ENCODE data around the gene COLGALT1.
A peak's percentile ranks its signal among the peaks of the same experiment; 100 is the strongest.

Gene COLGALT1

DNA sequence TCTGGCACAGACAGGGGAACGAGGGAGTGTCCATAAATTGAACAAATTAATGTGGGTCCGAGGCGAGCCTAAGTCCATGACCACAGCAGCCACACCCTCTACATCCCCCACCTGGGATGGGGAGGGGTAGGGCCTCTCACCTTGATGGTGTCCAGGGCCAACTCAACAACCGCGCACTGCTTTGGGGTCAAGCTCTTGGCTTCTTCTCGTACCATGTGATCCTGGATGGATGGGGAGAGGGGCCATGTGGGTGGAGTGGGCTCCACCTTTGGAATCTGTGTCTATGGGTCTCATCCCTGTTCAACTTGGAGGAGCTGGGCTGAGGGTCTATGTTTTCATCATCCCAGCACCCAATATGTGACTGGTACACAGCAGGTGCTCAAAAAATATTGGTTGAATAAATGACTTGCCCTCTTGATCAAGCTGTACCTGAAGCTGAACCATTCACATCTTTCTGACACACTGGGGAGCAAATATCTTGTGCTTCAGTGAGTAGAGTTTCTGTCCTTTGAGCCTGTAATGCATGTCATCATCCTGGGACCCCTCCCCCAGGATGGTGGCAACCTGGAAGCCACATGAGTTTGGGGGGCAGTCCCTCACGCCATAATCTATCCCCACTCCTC is 62.9 kb downstream of the COLGALT1 start:
- H3K14ac ChIP-seq (ENCODE audit: low read length): no peak overlapping the region
- H2BK15ac ChIP-seq (ENCODE audit: low read length): no peak overlapping the region
- peaks cover 0 to 8% of the 10 kb centered on the region in 2 donors for H3K4me1 ChIP-seq (ENCODE audit: control insufficient read depth in 2 of 2, insufficient read depth in 1 of 2, low read depth in 1 of 2, low read length in 2 of 2)
- peaks cover 0 to 17% of the 10 kb centered on the region in 2 donors for H3K9me3 ChIP-seq (replicated peaks in 1 of 2; ENCODE audit: control insufficient read depth in 2 of 2, insufficient read depth in 1 of 2, low read depth in 1 of 2, low read length in 2 of 2)
- H4K91ac ChIP-seq (ENCODE audit: low read depth, low read length, poor library complexity): no peak overlapping the region
- H2AFZ ChIP-seq (ENCODE audit: low read length): no peak overlapping the region
- no peaks in the 10 kb centered on the region for H3K79me1 ChIP-seq (ENCODE audit: low read depth, low read length)
- no peak overlapping the region for H3K4me2 ChIP-seq (ENCODE audit: insufficient read depth, low read length, poor library complexity, severe bottlenecking)
- H3K4me3 ChIP-seq (ENCODE audit: low read length in 2 of 2): no peak overlapping the region
- H3K23ac ChIP-seq (ENCODE audit: low read depth, low read length, poor library complexity): no peak overlapping the region
- H2BK5ac ChIP-seq (ENCODE audit: low read length): no peak overlapping the region
- H3K4ac ChIP-seq (ENCODE audit: low read length): no peak overlapping the region
- WGBS, 2 donors (ENCODE audit: extremely low coverage in 2 of 2, insufficient read length in 2 of 2, insufficient replicate concordance in 1 of 2): no CpG with 5 or more reads among the region's 7 CpGs
- no peak overlapping the region for H2BK12ac ChIP-seq (ENCODE audit: low read length)
- no peak overlapping the region for H3K27ac ChIP-seq (replicated peaks; ENCODE audit: low read length)
- peaks cover 0 to 7% of the 10 kb centered on the region in 2 donors for H3K36me3 ChIP-seq (replicated peaks in 1 of 2; ENCODE audit: control insufficient read depth in 2 of 2, insufficient read depth in 2 of 2, low read length in 2 of 2)
- H2AK5ac ChIP-seq (ENCODE audit: low read depth, low read length): peak overlapping the region; percentile 70
- no peak overlapping the region for H2BK120ac ChIP-seq (ENCODE audit: low read depth, low read length)
- DNase-seq (ENCODE audit: low spot score): no peak
- H3K9ac ChIP-seq (ENCODE audit: low read depth, low read length, poor library complexity): no peak overlapping the region
- no peak overlapping the region for H4K8ac ChIP-seq (ENCODE audit: low read depth, low read length)
- no peaks in the 10 kb centered on the region for H3K27me3 ChIP-seq (ENCODE audit: control insufficient read depth in 3 of 3, insufficient read depth in 3 of 3, low read depth in 1 of 3, low read length in 3 of 3)
- H3K18ac ChIP-seq (ENCODE audit: low read length): no peak overlapping the region

DNA sequence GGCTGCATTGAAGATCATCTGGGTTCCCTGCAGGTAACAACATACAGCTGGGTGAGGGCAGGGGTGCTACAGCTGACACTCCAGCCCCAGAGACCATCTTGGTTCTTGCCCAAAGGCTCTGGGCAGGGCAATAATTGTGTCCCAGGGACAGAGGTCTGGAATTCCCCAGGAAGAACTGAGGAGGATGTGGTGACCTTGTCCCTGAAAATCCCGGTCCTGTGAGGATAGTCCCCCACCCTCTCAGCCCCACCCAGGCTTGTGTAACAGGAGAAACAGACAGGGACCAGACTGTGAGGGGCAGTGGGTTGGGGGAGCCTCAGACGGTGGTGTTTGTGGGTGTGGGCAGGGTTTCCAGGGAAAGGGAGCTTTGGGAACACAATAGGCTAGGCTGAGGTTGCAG is 63.5 kb downstream of the COLGALT1 start:
- Histone ChIP-seq H4K91ac (ENCODE audit: low read depth, low read length, poor library complexity) (no peak overlapping the region), H3K4me2 (ENCODE audit: insufficient read depth, low read length, poor library complexity, severe bottlenecking) (no peak overlapping the region), H3K27ac (replicated peaks; ENCODE audit: low read length) (no peak overlapping the region), H3K9me3 (replicated peaks in 1 of 2; ENCODE audit: control insufficient read depth in 2 of 2, insufficient read depth in 1 of 2, low read depth in 1 of 2, low read length in 2 of 2) (peaks cover 0 to 17% of the 10 kb centered on the region in 2 donors), H2BK5ac (ENCODE audit: low read length) (no peak overlapping the region), H3K14ac (ENCODE audit: low read length) (no peak overlapping the region), H3K79me1 (ENCODE audit: low read depth, low read length) (no peaks in the 10 kb centered on the region), H2BK12ac (ENCODE audit: low read length) (no peak overlapping the region), H3K9ac (ENCODE audit: low read depth, low read length, poor library complexity) (no peak overlapping the region), H2AK5ac (ENCODE audit: low read depth, low read length) (no peak overlapping the region), H3K36me3 (replicated peaks in 1 of 2; ENCODE audit: control insufficient read depth in 2 of 2, insufficient read depth in 2 of 2, low read length in 2 of 2) (peaks cover 0 to 7% of the 10 kb centered on the region in 2 donors), H3K4ac (ENCODE audit: low read length) (no peak overlapping the region), H2BK15ac (ENCODE audit: low read length) (no peak overlapping the region), H3K18ac (ENCODE audit: low read length) (no peak overlapping the region), H3K4me3 (ENCODE audit: low read length in 2 of 2) (no peak overlapping the region), H3K27me3 (ENCODE audit: control insufficient read depth in 3 of 3, insufficient read depth in 3 of 3, low read depth in 1 of 3, low read length in 3 of 3) (no peaks in the 10 kb centered on the region), H3K23ac (ENCODE audit: low read depth, low read length, poor library complexity) (no peak overlapping the region), H3K4me1 (ENCODE audit: control insufficient read depth in 2 of 2, insufficient read depth in 1 of 2, low read depth in 1 of 2, low read length in 2 of 2) (peaks cover 0 to 8% of the 10 kb centered on the region in 2 donors), H4K8ac (ENCODE audit: low read depth, low read length) (no peak overlapping the region), H2AFZ (ENCODE audit: low read length) (no peak overlapping the region), H2BK120ac (ENCODE audit: low read depth, low read length) (no peak overlapping the region)
- no CpG with 5 or more reads among the region's 2 CpGs for WGBS, 2 donors (ENCODE audit: extremely low coverage in 2 of 2, insufficient read length in 2 of 2, insufficient replicate concordance in 1 of 2)
- no peak for DNase-seq (ENCODE audit: low spot score)

DNA sequence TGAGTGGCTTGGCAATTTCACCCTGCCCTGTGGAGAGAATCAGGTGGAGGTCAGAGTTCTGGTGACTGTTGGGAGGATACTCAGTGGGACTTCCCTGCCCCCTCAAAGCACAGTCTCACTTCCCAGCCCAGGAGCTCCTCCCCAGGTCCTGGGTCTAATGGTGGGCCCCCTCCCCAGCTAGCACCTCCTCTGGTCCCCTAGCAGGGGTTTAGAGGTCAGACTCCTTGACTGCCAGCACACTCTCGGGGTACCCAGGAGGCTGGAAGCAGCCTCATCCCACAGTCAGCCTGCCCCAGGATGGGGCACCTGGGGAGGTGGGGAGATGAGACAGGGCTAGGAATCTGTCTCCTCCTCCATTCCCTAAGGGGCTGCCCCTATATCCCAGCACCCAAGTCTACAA is 65.2 kb downstream of the COLGALT1 start:
- Histone ChIP-seq H2BK12ac (ENCODE audit: low read length) (no peak overlapping the region), H3K18ac (ENCODE audit: low read length) (no peak overlapping the region), H2AFZ (ENCODE audit: low read length) (no peak overlapping the region), H3K14ac (ENCODE audit: low read length) (no peak overlapping the region), H2BK15ac (ENCODE audit: low read length) (no peak overlapping the region), H3K4ac (ENCODE audit: low read length) (no peak overlapping the region), H3K23ac (ENCODE audit: low read depth, low read length, poor library complexity) (no peak overlapping the region), H2BK5ac (ENCODE audit: low read length) (no peak overlapping the region), H3K79me1 (ENCODE audit: low read depth, low read length) (no peaks in the 10 kb centered on the region), H3K9ac (ENCODE audit: low read depth, low read length, poor library complexity) (no peak overlapping the region), H4K91ac (ENCODE audit: low read depth, low read length, poor library complexity) (no peak overlapping the region), H2BK120ac (ENCODE audit: low read depth, low read length) (no peak overlapping the region), H3K36me3 (replicated peaks in 1 of 2; ENCODE audit: control insufficient read depth in 2 of 2, insufficient read depth in 2 of 2, low read length in 2 of 2) (peaks cover 0 to 7% of the 10 kb centered on the region in 2 donors), H3K27ac (replicated peaks; ENCODE audit: low read length) (no peak overlapping the region), H3K4me1 (ENCODE audit: control insufficient read depth in 2 of 2, insufficient read depth in 1 of 2, low read depth in 1 of 2, low read length in 2 of 2) (peaks cover 0 to 8% of the 10 kb centered on the region in 2 donors), H3K9me3 (replicated peaks in 1 of 2; ENCODE audit: control insufficient read depth in 2 of 2, insufficient read depth in 1 of 2, low read depth in 1 of 2, low read length in 2 of 2) (peaks cover 0 to 17% of the 10 kb centered on the region in 2 donors), H3K27me3 (ENCODE audit: control insufficient read depth in 3 of 3, insufficient read depth in 3 of 3, low read depth in 1 of 3, low read length in 3 of 3) (no peaks in the 10 kb centered on the region), H3K4me2 (ENCODE audit: insufficient read depth, low read length, poor library complexity, severe bottlenecking) (no peak overlapping the region), H4K8ac (ENCODE audit: low read depth, low read length) (no peak overlapping the region), H2AK5ac (ENCODE audit: low read depth, low read length) (no peak overlapping the region), H3K4me3 (ENCODE audit: low read length in 2 of 2) (no peak overlapping the region)
- WGBS, 2 donors (ENCODE audit: extremely low coverage in 2 of 2, insufficient read length in 2 of 2, insufficient replicate concordance in 1 of 2): no CpG with 5 or more reads among the region's 1 CpG
- no peak for DNase-seq (ENCODE audit: low spot score)

DNA sequence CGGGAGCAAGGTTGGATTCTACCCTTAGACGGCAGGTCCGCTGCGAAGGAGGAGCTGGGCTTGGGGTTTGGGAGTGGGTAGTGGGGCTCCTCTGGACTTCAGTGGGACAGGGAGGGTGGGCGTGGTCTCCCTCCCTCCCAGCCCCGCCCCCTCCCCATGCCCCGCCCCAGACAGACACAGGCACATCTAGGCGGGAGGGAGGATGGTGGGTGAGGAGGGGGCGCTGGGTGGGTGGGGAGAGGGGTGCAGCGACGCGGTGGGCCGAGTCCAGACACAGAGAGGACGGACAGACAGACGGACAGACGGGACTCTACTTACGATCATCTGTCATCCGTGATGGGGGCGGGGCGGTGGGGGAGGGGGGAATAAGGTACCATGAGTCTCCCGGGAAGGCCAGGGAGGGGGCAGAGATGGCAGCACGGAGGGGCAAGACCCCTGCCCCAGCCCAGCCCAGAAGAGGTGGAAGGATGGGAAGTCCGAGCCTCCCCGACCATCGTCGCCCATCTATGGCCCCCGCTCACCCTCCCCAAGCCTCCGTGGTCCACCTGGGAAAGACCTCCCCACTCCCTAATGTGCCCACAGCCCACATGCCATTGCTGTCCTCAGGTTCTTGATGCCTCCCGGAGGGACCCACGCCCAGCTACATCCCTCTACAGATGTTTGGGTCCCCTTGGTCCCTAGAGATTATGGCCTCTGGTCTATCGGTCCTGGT is 67.9 kb downstream of the COLGALT1 start:
- Histone ChIP-seq H3K18ac (ENCODE audit: low read length) (peak overlapping the region; percentile 13), H3K4me2 (ENCODE audit: insufficient read depth, low read length, poor library complexity, severe bottlenecking) (no peak overlapping the region), H3K27ac (replicated peaks; ENCODE audit: low read length) (no peak overlapping the region), H2AK5ac (ENCODE audit: low read depth, low read length) (no peak overlapping the region), H3K27me3 (ENCODE audit: control insufficient read depth in 3 of 3, insufficient read depth in 3 of 3, low read depth in 1 of 3, low read length in 3 of 3) (no peaks in the 10 kb centered on the region), H3K9me3 (replicated peaks in 1 of 2; ENCODE audit: control insufficient read depth in 2 of 2, insufficient read depth in 1 of 2, low read depth in 1 of 2, low read length in 2 of 2) (peaks cover 0 to 17% of the 10 kb centered on the region in 2 donors), H2BK5ac (ENCODE audit: low read length) (no peak overlapping the region), H3K79me1 (ENCODE audit: low read depth, low read length) (no peaks in the 10 kb centered on the region), H3K9ac (ENCODE audit: low read depth, low read length, poor library complexity) (no peak overlapping the region), H3K4ac (ENCODE audit: low read length) (no peak overlapping the region), H4K8ac (ENCODE audit: low read depth, low read length) (no peak overlapping the region), H3K23ac (ENCODE audit: low read depth, low read length, poor library complexity) (no peak overlapping the region), H3K14ac (ENCODE audit: low read length) (no peak overlapping the region), H3K4me1 (ENCODE audit: control insufficient read depth in 2 of 2, insufficient read depth in 1 of 2, low read depth in 1 of 2, low read length in 2 of 2) (no peaks in the 10 kb centered on the region), H2AFZ (ENCODE audit: low read length) (no peak overlapping the region), H4K91ac (ENCODE audit: low read depth, low read length, poor library complexity) (no peak overlapping the region), H2BK120ac (ENCODE audit: low read depth, low read length) (no peak overlapping the region), H2BK12ac (ENCODE audit: low read length) (no peak overlapping the region), H2BK15ac (ENCODE audit: low read length) (no peak overlapping the region), H3K4me3 (ENCODE audit: low read length in 2 of 2) (no peak overlapping the region), H3K36me3 (replicated peaks in 1 of 2; ENCODE audit: control insufficient read depth in 2 of 2, insufficient read depth in 2 of 2, low read length in 2 of 2) (peaks cover 0 to 14% of the 10 kb centered on the region in 2 donors)
- DNase-seq (ENCODE audit: low spot score): no peak
- WGBS, 2 donors (ENCODE audit: extremely low coverage in 2 of 2, insufficient read length in 2 of 2, insufficient replicate concordance in 1 of 2): no CpG with 5 or more reads among the region's 31 CpGs

Data from neuronal stem cell (in vitro differentiated cells).